NCI-H2029 (cell line): Measurements from ENCODE around the gene PEPD.
"Not testable (repeated sequence)": the region's sequence is repeated elsewhere in the genome, so short reads cannot be mapped to it uniquely, and the experiment has no call there.

Experiments used
- DNase-seq: peaks from one replicate; lab custom pipeline; 2025; lab: John Stamatoyannopoulos, UW

PEPD gene

GRCh38 chr19:33521480-33522370 lies at the start of gene PEPD:
Gene PEPD (minus strand): TSS chr19:33521791. CDS start chr19:33521760, 31 bp downstream.
- peak; percentile 76 for DNase-seq

GRCh38 chr19:33569821-33570220 lies 48.2 kb upstream of the PEPD start:
- no peak for DNase-seq

GRCh38 chr19:33568706-33569105 lies 47.1 kb upstream of the PEPD start:
- DNase-seq: no peak

GRCh38 chr19:33564836-33565338 lies 43.3 kb upstream of the PEPD start:
- no peak for DNase-seq

- no peak for DNase-seq
These were observed 41.0 kb upstream of the PEPD start for GRCh38 chr19:33562636-33563035.

- not testable (repeated sequence) for DNase-seq
These were observed 40.1 kb upstream of the PEPD start for GRCh38 chr19:33561666-33562065.

- no peak for DNase-seq
These were observed 39.7 kb upstream of the PEPD start for GRCh38 chr19:33561261-33561660.

- DNase-seq: no peak
These were observed 38.4 kb upstream of the PEPD start for GRCh38 chr19:33559996-33560395.

- peak; percentile 73 for DNase-seq
These were observed 37.3 kb upstream of the PEPD start for GRCh38 chr19:33558856-33559255.

GRCh38 chr19:33558151-33558550 lies 36.6 kb upstream of the PEPD start:
- no peak for DNase-seq

- DNase-seq: no peak
These were observed 36.1 kb upstream of the PEPD start for GRCh38 chr19:33557720-33558119.

GRCh38 chr19:33557196-33557595 lies 35.6 kb upstream of the PEPD start:
- DNase-seq: no peak

GRCh38 chr19:33556261-33556660 lies 34.7 kb upstream of the PEPD start:
- no peak for DNase-seq

GRCh38 chr19:33555726-33556125 lies 34.1 kb upstream of the PEPD start:
- DNase-seq: not testable (repeated sequence)

GRCh38 chr19:33554821-33555220 lies 33.2 kb upstream of the PEPD start:
- no peak for DNase-seq

GRCh38 chr19:33554391-33554790 lies 32.8 kb upstream of the PEPD start:
- DNase-seq: no peak

GRCh38 chr19:33553530-33554310 lies 32.1 kb upstream of the PEPD start:
- no peak for DNase-seq

GRCh38 chr19:33552928-33553279 lies 31.3 kb upstream of the PEPD start:
- DNase-seq: no peak

- no peak for DNase-seq
These were observed 30.8 kb upstream of the PEPD start for GRCh38 chr19:33552191-33552927.

GRCh38 chr19:33551676-33552075 lies 30.1 kb upstream of the PEPD start:
- no peak for DNase-seq

- no peak for DNase-seq
These were observed 29.2 kb upstream of the PEPD start for GRCh38 chr19:33550768-33551167.

- no peak for DNase-seq
These were observed 26.1 kb upstream of the PEPD start for GRCh38 chr19:33547676-33548075.
